GM23338 (cell line): Measurements from ENCODE around the gene IFNLR1.

ENCODE experiments used
- CREB1 ChIP-seq: fragments of 250-450 bp; sonication (Bioruptor Pico); IDR thresholded peaks from 2 replicates; pipeline ENCODE4 v1.5.0; 2020; ENCODE audit warnings: low read depth, mild to moderate bottlenecking, moderate library complexity
- EZH2 ChIP-seq: fragments of 200-600 bp; sonication (generic); IDR thresholded peaks from one replicate; pipeline ENCODE4 v1.8.0; 2017; ENCODE audit warnings: antibody characterized with exemption, mild to moderate bottlenecking, low read depth; ENCODE audit not compliant: unreplicated experiment
- EZH2phosphoT487 ChIP-seq: fragments of 200-600 bp; sonication (generic); IDR thresholded peaks from one replicate; pipeline ENCODE4 v1.8.1; 2018; ENCODE audit warnings: antibody characterized with exemption; ENCODE audit not compliant: unreplicated experiment
- JUNB ChIP-seq: IDR thresholded peaks from one replicate; pipeline ENCODE4 v1.6.1; 2016; ENCODE audit warnings: antibody characterized with exemption; ENCODE audit not compliant: unreplicated experiment
- NANOG ChIP-seq: IDR thresholded peaks from 2 replicates; pipeline ENCODE4 v1.6.1; 2016; ENCODE audit warnings: antibody characterized with exemption, borderline replicate concordance
- POLR2AphosphoS5 ChIP-seq: IDR thresholded peaks from 2 replicates; pipeline ENCODE4 v1.6.1; 2016; ENCODE audit warnings: antibody characterized with exemption, low read depth
- STAT1 ChIP-seq: IDR thresholded peaks from one replicate; pipeline ENCODE4 v1.6.1; 2016; ENCODE audit warnings: antibody characterized with exemption; ENCODE audit not compliant: unreplicated experiment
- ZNF114 ChIP-seq: fragments of 250-450 bp; sonication (Bioruptor Pico); IDR thresholded peaks from 2 replicates; pipeline ENCODE4 v1.5.0; 2020; ENCODE audit warnings: mild to moderate bottlenecking, moderate library complexity
- ZNF331 ChIP-seq: fragments of 250-450 bp; sonication (Bioruptor Pico); IDR thresholded peaks from 2 replicates; pipeline ENCODE4 v1.5.0; 2020; ENCODE audit warnings: low read depth, mild to moderate bottlenecking, moderate library complexity
- TF ChIP-seq, protein P1 (sequence below), 2 experiments: fragments of 200-600 bp in 1 of 2; sonication (generic) in 1 of 2; conservative IDR thresholded peaks; 2 replicates each; pipeline versions ENCODE4 v1.5.1 to v1.6.1; 2016 to 2017; ENCODE audit warnings: antibody characterized with exemption in 2 of 2, low read depth in 2 of 2, mild to moderate bottlenecking in 2 of 2, moderate library complexity in 1 of 2
- TF ChIP-seq, protein P2 (sequence below): IDR thresholded peaks from one replicate; pipeline ENCODE4 v1.6.1; 2018; ENCODE audit warnings: antibody characterized with exemption; ENCODE audit not compliant: unreplicated experiment
- TF ChIP-seq, protein P3 (sequence below): IDR thresholded peaks from 2 replicates; pipeline ENCODE4 v1.6.1; 2016; ENCODE audit warnings: antibody characterized with exemption
- TF ChIP-seq, protein P4 (sequence below): fragments of 250-450 bp; sonication (Bioruptor Pico); IDR thresholded peaks from 2 replicates; pipeline ENCODE4 v1.5.0; 2020; ENCODE audit warnings: mild to moderate bottlenecking, moderate library complexity

DNA sequence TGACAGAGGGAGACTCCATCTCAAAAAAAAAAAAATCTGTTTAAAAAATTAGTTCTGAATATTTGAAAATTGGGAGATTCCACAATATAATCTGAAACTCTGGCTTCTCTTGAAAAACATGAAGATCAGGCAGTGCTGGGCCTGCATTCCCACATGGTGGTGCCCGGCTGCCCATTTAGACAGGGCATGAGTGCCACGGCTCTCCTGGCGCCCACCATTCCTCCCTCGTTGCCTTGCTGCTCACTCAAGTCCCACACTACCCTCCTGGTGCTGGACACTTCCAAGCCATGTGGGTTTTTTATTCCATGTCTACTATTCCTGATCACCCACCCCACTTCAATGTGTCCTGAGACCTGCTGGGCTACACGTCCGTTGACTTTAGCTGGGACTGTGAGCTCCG lies 64.3 kb downstream of the IFNLR1 start:
- TF ChIP-seq, protein P1, sequence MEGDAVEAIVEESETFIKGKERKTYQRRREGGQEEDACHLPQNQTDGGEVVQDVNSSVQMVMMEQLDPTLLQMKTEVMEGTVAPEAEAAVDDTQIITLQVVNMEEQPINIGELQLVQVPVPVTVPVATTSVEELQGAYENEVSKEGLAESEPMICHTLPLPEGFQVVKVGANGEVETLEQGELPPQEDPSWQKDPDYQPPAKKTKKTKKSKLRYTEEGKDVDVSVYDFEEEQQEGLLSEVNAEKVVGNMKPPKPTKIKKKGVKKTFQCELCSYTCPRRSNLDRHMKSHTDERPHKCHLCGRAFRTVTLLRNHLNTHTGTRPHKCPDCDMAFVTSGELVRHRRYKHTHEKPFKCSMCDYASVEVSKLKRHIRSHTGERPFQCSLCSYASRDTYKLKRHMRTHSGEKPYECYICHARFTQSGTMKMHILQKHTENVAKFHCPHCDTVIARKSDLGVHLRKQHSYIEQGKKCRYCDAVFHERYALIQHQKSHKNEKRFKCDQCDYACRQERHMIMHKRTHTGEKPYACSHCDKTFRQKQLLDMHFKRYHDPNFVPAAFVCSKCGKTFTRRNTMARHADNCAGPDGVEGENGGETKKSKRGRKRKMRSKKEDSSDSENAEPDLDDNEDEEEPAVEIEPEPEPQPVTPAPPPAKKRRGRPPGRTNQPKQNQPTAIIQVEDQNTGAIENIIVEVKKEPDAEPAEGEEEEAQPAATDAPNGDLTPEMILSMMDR (conservative IDR thresholded peaks at IDR 0.05; ENCODE audit: low read depth in 2 of 2): no peak
- TF ChIP-seq STAT1 (no peak), EZH2 (no peak), POLR2AphosphoS5 (no peak), EZH2phosphoT487 (no peak), JUNB (no peak), ZNF331 (no peak), CREB1 (CRISPR knock-in tag) (no peak), ZNF114 (no peak), NANOG (no peak)
- TF ChIP-seq, protein P2, sequence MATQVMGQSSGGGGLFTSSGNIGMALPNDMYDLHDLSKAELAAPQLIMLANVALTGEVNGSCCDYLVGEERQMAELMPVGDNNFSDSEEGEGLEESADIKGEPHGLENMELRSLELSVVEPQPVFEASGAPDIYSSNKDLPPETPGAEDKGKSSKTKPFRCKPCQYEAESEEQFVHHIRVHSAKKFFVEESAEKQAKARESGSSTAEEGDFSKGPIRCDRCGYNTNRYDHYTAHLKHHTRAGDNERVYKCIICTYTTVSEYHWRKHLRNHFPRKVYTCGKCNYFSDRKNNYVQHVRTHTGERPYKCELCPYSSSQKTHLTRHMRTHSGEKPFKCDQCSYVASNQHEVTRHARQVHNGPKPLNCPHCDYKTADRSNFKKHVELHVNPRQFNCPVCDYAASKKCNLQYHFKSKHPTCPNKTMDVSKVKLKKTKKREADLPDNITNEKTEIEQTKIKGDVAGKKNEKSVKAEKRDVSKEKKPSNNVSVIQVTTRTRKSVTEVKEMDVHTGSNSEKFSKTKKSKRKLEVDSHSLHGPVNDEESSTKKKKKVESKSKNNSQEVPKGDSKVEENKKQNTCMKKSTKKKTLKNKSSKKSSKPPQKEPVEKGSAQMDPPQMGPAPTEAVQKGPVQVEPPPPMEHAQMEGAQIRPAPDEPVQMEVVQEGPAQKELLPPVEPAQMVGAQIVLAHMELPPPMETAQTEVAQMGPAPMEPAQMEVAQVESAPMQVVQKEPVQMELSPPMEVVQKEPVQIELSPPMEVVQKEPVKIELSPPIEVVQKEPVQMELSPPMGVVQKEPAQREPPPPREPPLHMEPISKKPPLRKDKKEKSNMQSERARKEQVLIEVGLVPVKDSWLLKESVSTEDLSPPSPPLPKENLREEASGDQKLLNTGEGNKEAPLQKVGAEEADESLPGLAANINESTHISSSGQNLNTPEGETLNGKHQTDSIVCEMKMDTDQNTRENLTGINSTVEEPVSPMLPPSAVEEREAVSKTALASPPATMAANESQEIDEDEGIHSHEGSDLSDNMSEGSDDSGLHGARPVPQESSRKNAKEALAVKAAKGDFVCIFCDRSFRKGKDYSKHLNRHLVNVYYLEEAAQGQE: no peak
- TF ChIP-seq, protein P3, sequence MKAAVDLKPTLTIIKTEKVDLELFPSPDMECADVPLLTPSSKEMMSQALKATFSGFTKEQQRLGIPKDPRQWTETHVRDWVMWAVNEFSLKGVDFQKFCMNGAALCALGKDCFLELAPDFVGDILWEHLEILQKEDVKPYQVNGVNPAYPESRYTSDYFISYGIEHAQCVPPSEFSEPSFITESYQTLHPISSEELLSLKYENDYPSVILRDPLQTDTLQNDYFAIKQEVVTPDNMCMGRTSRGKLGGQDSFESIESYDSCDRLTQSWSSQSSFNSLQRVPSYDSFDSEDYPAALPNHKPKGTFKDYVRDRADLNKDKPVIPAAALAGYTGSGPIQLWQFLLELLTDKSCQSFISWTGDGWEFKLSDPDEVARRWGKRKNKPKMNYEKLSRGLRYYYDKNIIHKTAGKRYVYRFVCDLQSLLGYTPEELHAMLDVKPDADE: no peak
- TF ChIP-seq, protein P4, sequence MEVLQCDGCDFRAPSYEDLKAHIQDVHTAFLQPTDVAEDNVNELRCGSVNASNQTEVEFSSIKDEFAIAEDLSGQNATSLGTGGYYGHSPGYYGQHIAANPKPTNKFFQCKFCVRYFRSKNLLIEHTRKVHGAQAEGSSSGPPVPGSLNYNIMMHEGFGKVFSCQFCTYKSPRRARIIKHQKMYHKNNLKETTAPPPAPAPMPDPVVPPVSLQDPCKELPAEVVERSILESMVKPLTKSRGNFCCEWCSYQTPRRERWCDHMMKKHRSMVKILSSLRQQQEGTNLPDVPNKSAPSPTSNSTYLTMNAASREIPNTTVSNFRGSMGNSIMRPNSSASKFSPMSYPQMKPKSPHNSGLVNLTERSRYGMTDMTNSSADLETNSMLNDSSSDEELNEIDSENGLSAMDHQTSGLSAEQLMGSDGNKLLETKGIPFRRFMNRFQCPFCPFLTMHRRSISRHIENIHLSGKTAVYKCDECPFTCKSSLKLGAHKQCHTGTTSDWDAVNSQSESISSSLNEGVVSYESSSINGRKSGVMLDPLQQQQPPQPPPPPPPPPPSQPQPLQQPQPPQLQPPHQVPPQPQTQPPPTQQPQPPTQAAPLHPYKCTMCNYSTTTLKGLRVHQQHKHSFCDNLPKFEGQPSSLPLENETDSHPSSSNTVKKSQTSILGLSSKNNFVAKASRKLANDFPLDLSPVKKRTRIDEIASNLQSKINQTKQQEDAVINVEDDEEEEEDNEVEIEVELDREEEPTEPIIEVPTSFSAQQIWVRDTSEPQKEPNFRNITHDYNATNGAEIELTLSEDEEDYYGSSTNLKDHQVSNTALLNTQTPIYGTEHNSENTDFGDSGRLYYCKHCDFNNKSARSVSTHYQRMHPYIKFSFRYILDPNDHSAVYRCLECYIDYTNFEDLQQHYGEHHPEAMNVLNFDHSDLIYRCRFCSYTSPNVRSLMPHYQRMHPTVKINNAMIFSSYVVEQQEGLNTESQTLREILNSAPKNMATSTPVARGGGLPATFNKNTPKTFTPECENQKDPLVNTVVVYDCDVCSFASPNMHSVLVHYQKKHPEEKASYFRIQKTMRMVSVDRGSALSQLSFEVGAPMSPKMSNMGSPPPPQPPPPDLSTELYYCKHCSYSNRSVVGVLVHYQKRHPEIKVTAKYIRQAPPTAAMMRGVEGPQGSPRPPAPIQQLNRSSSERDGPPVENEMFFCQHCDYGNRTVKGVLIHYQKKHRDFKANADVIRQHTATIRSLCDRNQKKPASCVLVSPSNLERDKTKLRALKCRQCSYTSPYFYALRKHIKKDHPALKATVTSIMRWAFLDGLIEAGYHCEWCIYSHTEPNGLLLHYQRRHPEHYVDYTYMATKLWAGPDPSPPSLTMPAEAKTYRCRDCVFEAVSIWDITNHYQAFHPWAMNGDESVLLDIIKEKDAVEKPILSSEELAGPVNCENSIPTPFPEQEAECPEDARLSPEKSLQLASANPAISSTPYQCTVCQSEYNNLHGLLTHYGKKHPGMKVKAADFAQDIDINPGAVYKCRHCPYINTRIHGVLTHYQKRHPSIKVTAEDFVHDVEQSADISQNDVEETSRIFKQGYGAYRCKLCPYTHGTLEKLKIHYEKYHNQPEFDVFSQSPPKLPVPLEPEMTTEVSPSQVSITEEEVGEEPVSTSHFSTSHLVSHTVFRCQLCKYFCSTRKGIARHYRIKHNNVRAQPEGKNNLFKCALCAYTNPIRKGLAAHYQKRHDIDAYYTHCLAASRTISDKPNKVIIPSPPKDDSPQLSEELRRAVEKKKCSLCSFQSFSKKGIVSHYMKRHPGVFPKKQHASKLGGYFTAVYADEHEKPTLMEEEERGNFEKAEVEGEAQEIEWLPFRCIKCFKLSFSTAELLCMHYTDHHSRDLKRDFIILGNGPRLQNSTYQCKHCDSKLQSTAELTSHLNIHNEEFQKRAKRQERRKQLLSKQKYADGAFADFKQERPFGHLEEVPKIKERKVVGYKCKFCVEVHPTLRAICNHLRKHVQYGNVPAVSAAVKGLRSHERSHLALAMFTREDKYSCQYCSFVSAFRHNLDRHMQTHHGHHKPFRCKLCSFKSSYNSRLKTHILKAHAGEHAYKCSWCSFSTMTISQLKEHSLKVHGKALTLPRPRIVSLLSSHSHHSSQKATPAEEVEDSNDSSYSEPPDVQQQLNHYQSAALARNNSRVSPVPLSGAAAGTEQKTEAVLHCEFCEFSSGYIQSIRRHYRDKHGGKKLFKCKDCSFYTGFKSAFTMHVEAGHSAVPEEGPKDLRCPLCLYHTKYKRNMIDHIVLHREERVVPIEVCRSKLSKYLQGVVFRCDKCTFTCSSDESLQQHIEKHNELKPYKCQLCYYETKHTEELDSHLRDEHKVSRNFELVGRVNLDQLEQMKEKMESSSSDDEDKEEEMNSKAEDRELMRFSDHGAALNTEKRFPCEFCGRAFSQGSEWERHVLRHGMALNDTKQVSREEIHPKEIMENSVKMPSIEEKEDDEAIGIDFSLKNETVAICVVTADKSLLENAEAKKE (CRISPR knock-in tag): no peak
